Astrocyte (in vitro differentiated cells and primary cell): Measurements from ENCODE around the gene CPNE7.

Experiments used
- CTCF ChIP-seq: IDR thresholded peaks from 2 replicates; pipeline ENCODE4 v1.5.1; 2011; ENCODE audit warnings: low read depth, mild to moderate bottlenecking, inconsistent platforms, low read length, moderate library complexity; ENCODE audit not compliant: insufficient read depth
- EZH2 ChIP-seq: IDR thresholded peaks from 2 replicates; pipeline ENCODE4 v1.6.1; 2012; ENCODE audit warnings: mild to moderate bottlenecking, low read length, inconsistent platforms; ENCODE audit not compliant: insufficient read depth

GRCh38 chr16:89607453-89607852 is 31.9 kb downstream of the CPNE7 start:
- no peak for TF ChIP-seq CTCF
- no peak for TF ChIP-seq EZH2
